Embryonic facial prominence (tissue), 1 donor: ENCODE measurements around the gene GALNS.
"Not testable (repeated sequence)": the region's sequence is repeated elsewhere in the genome, so short reads cannot be mapped to it uniquely, and the experiment has no call there.

Experiments used
- DNase-seq: peaks from one replicate; pipeline ENCODE4 v3.0.0-alpha.2; 2016; ENCODE audit errors: extremely low spot score

Gene GALNS

GRCh38 chr16:88838566-88838965, 18.2 kb downstream of the GALNS start:
- DNase-seq: no peak

DNA sequence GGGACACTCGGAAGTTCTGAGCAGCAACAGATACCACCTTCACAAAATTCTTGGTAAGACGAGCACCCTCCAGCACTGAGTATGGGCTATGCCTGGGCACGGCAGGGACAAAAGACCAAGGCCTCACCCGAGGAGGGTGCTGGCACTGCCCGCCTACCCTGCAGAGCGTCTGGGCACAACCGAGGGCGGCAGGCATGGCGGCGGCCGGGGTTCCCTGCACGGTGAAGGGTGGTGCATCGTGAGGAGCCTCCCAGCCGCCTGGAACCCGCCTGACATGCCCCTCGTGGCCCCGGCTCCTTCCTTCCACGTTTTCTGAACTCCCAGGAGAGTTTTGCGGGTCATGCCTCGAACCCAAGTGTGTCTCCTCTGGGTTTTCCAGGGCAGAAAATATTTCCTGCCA, 18.9 kb downstream of the GALNS start:
- DNase-seq: no peak

DNA sequence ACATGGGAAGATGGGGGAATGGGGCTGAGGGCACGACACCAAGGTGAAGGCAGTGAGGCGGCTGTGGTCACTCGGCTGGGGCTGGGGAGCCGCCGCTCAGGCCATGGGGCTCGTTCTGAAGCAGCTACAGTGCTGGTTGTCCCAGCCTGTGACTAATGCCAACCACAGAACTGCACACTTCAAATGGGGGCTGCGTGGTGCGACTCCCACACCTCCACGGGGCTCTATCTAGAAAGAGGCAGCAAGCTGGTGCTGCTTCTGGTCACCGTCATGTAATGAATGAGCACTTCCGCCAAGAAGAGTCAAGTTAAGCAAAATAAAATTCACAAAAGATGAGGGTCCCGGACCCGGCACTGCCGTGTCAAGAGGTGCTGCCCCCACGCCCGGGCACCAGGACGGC, 20.0 kb downstream of the GALNS start:
- DNase-seq: no peak

GRCh38 chr16:88835818-88836217, 20.9 kb downstream of the GALNS start:
- DNase-seq: no peak

DNA sequence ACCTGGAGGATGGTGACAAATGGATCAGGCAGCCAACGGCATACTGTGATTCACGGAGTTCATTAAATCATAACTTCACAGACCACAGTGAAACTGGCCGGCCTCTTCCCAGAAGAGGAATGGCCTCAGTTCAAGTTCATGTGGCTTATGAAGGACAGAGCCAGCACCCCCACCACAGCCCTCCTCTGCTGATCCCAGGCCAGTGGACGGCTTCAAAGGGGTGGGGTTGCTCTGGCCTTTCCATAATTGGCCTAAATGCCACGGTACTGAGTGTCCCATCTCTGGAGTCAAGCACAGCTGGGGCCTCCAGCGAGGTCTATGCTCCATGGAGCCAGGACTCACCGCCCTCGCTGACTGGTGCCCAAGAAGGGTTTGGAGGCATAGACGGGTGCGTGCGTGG, 21.4 kb downstream of the GALNS start:
- DNase-seq: no peak

- DNase-seq: no peak
These were observed 22.1 kb downstream of the GALNS start for GRCh38 chr16:88834670-88835069.

GRCh38 chr16:88833086-88833485, 23.7 kb downstream of the GALNS start:
- DNase-seq: no peak

DNA sequence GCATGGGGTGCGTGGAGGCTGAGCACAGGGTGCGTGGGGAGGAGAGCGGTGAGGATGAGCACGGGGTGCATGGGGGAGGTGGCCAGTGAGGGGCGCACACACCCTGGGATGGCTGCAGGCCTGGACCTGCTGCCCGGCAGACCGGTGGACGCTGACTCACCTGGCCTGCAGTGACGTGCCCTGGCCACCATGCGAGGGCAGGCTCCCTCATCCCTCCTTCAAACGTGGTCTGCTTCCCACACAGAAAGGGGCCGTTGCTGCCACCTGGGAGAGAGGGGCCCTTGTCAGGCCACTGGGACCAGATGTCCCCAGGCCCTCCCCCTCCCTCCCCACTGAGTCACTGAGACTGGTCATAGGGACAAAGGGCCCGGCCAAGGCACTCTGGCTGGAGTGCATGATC, 24.9 kb downstream of the GALNS start:
- no peak for DNase-seq

- no peak for DNase-seq
These were observed 26.0 kb downstream of the GALNS start for GRCh38 chr16:88830783-88831182.

GRCh38 chr16:88830258-88830657, 26.5 kb downstream of the GALNS start:
- DNase-seq: no peak

- no peak for DNase-seq
These were observed 28.0 kb downstream of the GALNS start for GRCh38 chr16:88828711-88829110.

GRCh38 chr16:88827727-88828126, 29.0 kb downstream of the GALNS start:
- DNase-seq: no peak

DNA sequence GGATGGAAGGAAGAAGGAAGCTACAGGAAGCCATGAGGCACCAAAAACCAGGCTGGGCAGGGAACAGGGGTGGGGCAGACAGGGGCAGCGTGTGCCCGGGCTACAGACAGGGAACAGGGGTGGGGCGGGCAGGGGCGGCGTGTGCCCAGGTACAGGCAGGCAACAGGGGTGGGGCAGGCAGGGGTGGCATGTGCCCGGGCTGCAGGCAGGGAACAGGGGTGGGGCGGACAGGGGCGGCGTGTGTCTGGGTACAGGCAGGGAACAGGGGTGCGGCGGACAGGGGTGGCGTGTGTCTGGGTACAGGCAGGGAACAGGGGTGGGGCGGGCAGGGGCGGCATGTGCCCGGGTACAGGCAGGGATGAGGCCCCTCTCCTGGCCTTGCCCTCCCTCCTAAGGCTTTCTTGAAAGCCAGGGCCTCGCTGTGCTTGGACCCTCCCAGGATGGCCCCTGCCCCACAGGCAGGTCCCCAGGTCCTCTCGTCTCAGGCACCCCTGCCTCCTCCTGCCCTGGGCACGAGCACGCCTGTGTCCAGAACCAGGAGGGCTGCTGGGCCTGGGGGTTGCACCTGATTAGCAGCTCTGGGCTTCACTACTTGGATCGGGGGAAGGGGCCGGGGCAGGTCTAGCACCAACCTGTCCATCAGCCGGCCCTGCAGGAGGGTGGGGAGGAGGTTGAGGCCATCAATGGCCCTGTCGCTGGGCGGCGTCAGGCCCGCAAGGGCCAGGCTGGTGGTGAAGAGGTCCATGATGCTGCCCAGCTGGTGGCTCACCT, 30.5 kb downstream of the GALNS start:
- no peak for DNase-seq

GRCh38 chr16:88825146-88825545, 31.6 kb downstream of the GALNS start:
- no peak for DNase-seq

GRCh38 chr16:88824256-88825077, 32.3 kb downstream of the GALNS start:
- no peak for DNase-seq

GRCh38 chr16:88823646-88824045, 33.1 kb downstream of the GALNS start:
- not testable (repeated sequence) for DNase-seq

- DNase-seq: no peak
These were observed 34.3 kb downstream of the GALNS start for GRCh38 chr16:88822281-88823040.

DNA sequence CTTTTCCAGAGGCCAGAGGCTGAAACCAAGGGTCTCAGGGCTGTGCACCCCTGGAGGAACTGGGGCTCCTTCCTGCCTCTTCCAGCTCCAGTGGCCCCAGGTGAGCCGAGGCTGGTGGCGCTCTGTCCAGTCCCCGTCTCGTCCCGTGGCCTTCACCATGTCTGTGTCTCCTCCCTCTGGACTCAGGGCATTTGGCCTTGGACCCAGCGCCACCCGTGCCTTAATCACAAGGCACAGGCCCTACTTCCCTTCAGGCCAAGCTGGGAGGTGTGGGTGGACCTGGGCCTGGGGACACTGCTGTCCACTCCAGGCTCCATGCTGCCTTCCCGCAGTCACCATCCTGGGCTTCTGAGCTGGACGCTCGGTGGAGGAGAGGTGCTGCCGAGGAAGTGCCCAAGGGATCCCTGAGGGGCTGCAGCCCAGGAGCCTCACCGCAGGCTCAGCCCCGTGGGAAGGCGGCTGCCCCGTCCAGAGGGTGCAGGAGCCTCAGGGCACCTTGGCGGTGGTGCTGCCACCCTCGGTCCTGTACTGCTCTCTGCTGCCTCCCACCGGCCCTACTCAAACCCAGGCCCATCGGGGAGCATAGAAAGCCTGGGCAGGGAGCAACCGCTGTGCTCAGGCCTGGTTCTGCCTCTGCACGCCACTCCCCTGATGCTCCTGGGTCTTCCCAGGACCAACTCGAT, 35.4 kb downstream of the GALNS start:
- no peak for DNase-seq

DNA sequence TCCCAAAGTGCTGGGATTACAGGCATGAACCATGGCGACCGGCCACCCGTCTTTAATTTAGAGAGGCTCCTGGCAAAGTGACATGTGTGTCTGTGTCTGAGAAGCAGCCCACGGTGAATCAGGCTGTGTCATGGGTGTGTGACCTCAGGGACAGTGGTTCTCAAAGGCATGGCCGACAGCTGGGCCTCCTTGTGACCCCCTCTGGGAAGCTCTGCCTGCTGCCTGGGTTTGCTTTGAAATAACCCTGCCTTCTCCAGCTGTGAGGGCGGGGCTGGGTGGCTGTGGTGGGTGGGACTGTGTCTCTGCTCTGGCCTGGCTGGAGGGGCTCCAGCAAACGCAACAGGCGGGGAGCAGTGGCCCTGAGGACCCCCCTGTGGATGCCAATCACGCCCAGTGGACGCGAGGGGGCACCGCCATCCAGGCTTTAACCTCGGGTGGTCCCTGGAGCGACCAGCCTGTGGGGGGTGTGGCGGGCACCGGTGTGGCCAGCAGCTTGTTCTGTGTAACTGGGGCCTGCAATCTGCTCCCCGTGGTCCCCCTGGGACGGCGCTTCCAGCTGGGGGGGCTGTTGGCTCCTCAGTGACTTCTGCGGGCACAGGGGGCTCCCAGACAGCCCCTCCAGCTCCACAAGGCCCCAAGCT, 36.2 kb downstream of the GALNS start:
- DNase-seq: no peak

DNA sequence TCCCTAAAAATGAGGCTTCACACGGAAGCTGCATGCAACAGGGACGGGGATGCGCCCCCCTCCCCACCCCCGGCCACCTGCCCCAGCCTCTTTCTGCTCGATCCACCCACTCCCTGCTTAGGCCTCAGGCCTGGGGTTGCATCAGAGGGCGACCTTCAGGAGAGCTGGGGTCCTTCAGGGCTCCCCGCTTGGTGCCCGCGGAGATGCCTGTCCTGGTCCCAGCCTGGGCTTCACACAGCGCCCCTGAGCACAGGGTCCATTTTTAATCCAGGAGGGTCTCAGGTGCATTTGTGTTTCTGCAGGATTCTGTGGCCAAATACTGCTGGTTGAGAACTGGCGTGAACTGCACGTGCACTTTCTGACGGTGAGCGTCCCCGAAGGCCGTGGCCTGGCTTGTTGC, 37.6 kb downstream of the GALNS start:
- no peak for DNase-seq

GRCh38 chr16:88818575-88818874, 38.2 kb downstream of the GALNS start:
- no peak for DNase-seq
